ENCODE measurements around the gene SAXO1. TPM values are rescaled to one million over a fixed set of nuclear protein-coding genes. Genes with fewer than 3 reads are reported as not detected.

Gene SAXO1
- total RNA-seq, 1 experiment from 2014 or later: not detected

DNA sequence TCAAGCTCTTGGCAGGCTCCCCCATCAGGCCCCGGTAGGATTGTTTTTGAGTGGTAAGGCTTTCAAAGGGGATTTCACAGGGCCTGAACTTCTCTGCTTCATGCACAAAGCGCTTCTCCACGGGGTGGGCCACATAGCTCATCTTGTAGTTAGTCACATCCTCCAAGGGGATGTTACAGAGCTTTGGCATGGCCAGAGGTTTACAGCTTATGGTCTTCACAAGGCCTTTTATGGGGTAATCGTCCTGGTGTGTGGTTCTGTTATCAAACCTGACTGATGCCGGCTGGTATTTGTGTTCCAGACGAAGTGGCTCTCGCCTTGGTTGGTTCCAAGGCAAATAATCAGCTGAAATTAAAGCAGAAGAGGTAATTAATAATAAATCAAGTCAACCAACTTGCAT, 104.3 kb downstream of the SAXO1 start:
- Histone ChIP-seq H3K9me3 (ENCODE audit: control insufficient read depth in 1 of 2, insufficient read depth in 1 of 2, low read depth in 1 of 2, low read length in 2 of 2) (no peaks in the 10 kb centered on the region), H3K9ac (ENCODE audit: low read length) (no peak overlapping the region), H3K27ac (ENCODE audit: low read depth, low read length) (no peak overlapping the region), H3K4me3 (replicated peaks in 1 of 2; ENCODE audit: low read depth in 1 of 2, low read length in 2 of 2) (no peak overlapping the region), H3K27me3 (ENCODE audit: insufficient read depth, low read length) (peaks cover 4% of the 10 kb centered on the region; the same call in 1 of the 2 replicates), H3K9me2 (ENCODE audit: insufficient read depth) (no peaks in the 10 kb centered on the region), H3K4me2 (ENCODE audit: low read length) (no peak overlapping the region), H4K20me1 (ENCODE audit: insufficient read depth) (no peaks in the 10 kb centered on the region), H3K79me2 (ENCODE audit: insufficient read depth, low read length) (no peaks in the 10 kb centered on the region), H2AFZ (ENCODE audit: low read depth, low read length, poor library complexity, severe bottlenecking) (no peak overlapping the region), H3K4me1 (ENCODE audit: control insufficient read depth in 1 of 2, insufficient read depth in 2 of 2, low read length in 2 of 2) (no peaks in the 10 kb centered on the region), H3K36me3 (ENCODE audit: control insufficient read depth in 1 of 2, insufficient read depth in 2 of 2, low read length in 2 of 2) (no peaks in the 10 kb centered on the region)
- TF ChIP-seq CBX3 (IDR thresholded peaks at IDR 0.05; ENCODE audit: low read depth): no peak
- TF ChIP-seq ZNF274 (IDR thresholded peaks at IDR 0.05; ENCODE audit: low read depth, low read length): no peak
- no peak for TF ChIP-seq JUND (IDR thresholded peaks at IDR 0.05)
- TF ChIP-seq, protein P1, sequence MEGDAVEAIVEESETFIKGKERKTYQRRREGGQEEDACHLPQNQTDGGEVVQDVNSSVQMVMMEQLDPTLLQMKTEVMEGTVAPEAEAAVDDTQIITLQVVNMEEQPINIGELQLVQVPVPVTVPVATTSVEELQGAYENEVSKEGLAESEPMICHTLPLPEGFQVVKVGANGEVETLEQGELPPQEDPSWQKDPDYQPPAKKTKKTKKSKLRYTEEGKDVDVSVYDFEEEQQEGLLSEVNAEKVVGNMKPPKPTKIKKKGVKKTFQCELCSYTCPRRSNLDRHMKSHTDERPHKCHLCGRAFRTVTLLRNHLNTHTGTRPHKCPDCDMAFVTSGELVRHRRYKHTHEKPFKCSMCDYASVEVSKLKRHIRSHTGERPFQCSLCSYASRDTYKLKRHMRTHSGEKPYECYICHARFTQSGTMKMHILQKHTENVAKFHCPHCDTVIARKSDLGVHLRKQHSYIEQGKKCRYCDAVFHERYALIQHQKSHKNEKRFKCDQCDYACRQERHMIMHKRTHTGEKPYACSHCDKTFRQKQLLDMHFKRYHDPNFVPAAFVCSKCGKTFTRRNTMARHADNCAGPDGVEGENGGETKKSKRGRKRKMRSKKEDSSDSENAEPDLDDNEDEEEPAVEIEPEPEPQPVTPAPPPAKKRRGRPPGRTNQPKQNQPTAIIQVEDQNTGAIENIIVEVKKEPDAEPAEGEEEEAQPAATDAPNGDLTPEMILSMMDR (IDR thresholded peaks at IDR 0.05 in 2 of 3, conservative IDR thresholded peaks at IDR 0.05 in 1 of 3; ENCODE audit: borderline replicate concordance in 1 of 3, insufficient read depth in 1 of 3, low read depth in 2 of 3, low read length in 2 of 3): no peak
- TF ChIP-seq RAD21 (IDR thresholded peaks at IDR 0.05; ENCODE audit: low read depth): no peak
- no peak for TF ChIP-seq EGR1 (IDR thresholded peaks at IDR 0.05; ENCODE audit: low read depth)
- TF ChIP-seq POLR2AphosphoS5 (IDR thresholded peaks at IDR 0.05; ENCODE audit: low read depth, low read length): no peak
- TF ChIP-seq, protein P2, sequence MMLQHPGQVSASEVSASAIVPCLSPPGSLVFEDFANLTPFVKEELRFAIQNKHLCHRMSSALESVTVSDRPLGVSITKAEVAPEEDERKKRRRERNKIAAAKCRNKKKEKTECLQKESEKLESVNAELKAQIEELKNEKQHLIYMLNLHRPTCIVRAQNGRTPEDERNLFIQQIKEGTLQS (IDR thresholded peaks at IDR 0.05): no peak
- no peak for TF ChIP-seq ZFX (IDR thresholded peaks at IDR 0.05)
- ChIA-PET CTCF (no interaction called here), POLR2A (no interaction called here), RAD21 (ENCODE audit: low non-redundant PET in 1 of 2, low total read pairs in 2 of 2, uncharacterized antibody in 2 of 2, unreplicated experiment in 2 of 2) (no interaction called here)
- intact Hi-C loops (cut with micrococcal nuclease): no loop called here
- no TSS peak for BruUV-seq (replicated peaks)
- ATAC-seq: no peak
- no peak for DNase-seq (ENCODE audit: low read depth, low spot score)

DNA sequence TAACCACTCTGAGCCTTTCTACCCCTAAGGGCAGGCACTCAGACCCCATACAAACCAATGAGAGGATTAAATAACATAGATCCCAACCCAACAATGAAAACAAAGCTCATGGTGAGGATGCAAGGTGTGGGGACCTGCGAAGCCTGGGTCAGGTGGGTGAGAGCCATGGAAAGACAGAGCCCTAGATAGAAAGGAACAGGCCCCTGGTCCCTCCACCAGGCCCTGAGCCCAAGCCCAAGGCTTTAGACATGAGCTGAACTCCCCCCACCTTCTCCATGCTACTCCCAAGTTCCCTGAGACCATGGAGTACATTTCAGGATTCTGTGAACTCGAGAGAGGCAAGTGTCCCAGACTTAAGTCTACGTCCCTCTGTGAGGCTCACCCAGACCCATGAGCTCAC, 106.5 kb downstream of the SAXO1 start:
- H3K27ac ChIP-seq (ENCODE audit: low read depth, low read length): no peak overlapping the region
- no peaks in the 10 kb centered on the region for H3K36me3 ChIP-seq (ENCODE audit: control insufficient read depth in 1 of 2, insufficient read depth in 2 of 2, low read length in 2 of 2)
- no TSS peak for BruUV-seq (replicated peaks)
- RAD21 ChIA-PET (ENCODE audit: low non-redundant PET in 1 of 2, low total read pairs in 2 of 2, uncharacterized antibody in 2 of 2, unreplicated experiment in 2 of 2): no interaction called here
- no peaks in the 10 kb centered on the region for H3K9me2 ChIP-seq (ENCODE audit: insufficient read depth)
- DNase-seq (ENCODE audit: low read depth, low spot score) (no peak), ATAC-seq (no peak)
- no peak overlapping the region for H3K9ac ChIP-seq (ENCODE audit: low read length)
- H3K4me1 ChIP-seq (ENCODE audit: control insufficient read depth in 1 of 2, insufficient read depth in 2 of 2, low read length in 2 of 2): no peaks in the 10 kb centered on the region
- no peaks in the 10 kb centered on the region for H3K9me3 ChIP-seq (ENCODE audit: control insufficient read depth in 1 of 2, insufficient read depth in 1 of 2, low read depth in 1 of 2, low read length in 2 of 2)
- POLR2A ChIA-PET: no interaction called here
- CTCF ChIA-PET: no interaction called here
- no peaks in the 10 kb centered on the region for H3K79me2 ChIP-seq (ENCODE audit: insufficient read depth, low read length)
- no peak overlapping the region for H3K4me2 ChIP-seq (ENCODE audit: low read length)
- no peak overlapping the region for H2AFZ ChIP-seq (ENCODE audit: low read depth, low read length, poor library complexity, severe bottlenecking)
- no peak overlapping the region for H3K4me3 ChIP-seq (replicated peaks in 1 of 2; ENCODE audit: low read depth in 1 of 2, low read length in 2 of 2)
- H3K27me3 ChIP-seq (ENCODE audit: insufficient read depth, low read length): no peaks in the 10 kb centered on the region
- intact Hi-C loops (cut with micrococcal nuclease): no loop called here
- H4K20me1 ChIP-seq (ENCODE audit: insufficient read depth): no peaks in the 10 kb centered on the region
- TF ChIP-seq CBX3 (IDR thresholded peaks at IDR 0.05; ENCODE audit: low read depth) (no peak), SRF (IDR thresholded peaks at IDR 0.05; ENCODE audit: low read depth) (no peak), CEBPB (IDR thresholded peaks at IDR 0.05; ENCODE audit: low read depth) (no peak), POLR2AphosphoS5 (IDR thresholded peaks at IDR 0.05; ENCODE audit: low read depth, low read length) (no peak), SP1 (IDR thresholded peaks at IDR 0.05; ENCODE audit: low read depth) (no peak), ZFX (IDR thresholded peaks at IDR 0.05) (no peak), FOSL1 (IDR thresholded peaks at IDR 0.05; ENCODE audit: low read depth) (no peak)
- TF ChIP-seq, protein P3, sequence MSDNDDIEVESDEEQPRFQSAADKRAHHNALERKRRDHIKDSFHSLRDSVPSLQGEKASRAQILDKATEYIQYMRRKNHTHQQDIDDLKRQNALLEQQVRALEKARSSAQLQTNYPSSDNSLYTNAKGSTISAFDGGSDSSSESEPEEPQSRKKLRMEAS (IDR thresholded peaks at IDR 0.05): no peak
- TF ChIP-seq, protein P1 (IDR thresholded peaks at IDR 0.05 in 2 of 3, conservative IDR thresholded peaks at IDR 0.05 in 1 of 3; ENCODE audit: borderline replicate concordance in 1 of 3, insufficient read depth in 1 of 3, low read depth in 2 of 3, low read length in 2 of 3): no peak
- TF ChIP-seq, protein P4, sequence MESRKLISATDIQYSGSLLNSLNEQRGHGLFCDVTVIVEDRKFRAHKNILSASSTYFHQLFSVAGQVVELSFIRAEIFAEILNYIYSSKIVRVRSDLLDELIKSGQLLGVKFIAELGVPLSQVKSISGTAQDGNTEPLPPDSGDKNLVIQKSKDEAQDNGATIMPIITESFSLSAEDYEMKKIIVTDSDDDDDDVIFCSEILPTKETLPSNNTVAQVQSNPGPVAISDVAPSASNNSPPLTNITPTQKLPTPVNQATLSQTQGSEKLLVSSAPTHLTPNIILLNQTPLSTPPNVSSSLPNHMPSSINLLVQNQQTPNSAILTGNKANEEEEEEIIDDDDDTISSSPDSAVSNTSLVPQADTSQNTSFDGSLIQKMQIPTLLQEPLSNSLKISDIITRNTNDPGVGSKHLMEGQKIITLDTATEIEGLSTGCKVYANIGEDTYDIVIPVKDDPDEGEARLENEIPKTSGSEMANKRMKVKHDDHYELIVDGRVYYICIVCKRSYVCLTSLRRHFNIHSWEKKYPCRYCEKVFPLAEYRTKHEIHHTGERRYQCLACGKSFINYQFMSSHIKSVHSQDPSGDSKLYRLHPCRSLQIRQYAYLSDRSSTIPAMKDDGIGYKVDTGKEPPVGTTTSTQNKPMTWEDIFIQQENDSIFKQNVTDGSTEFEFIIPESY (IDR thresholded peaks at IDR 0.05; ENCODE audit: extremely low read depth, insufficient replicate concordance, low read length): no peak

Data from HCT116 (cell line).